Measurements from ENCODE around the gene SHBG. TPM values are rescaled to one million over a fixed set of nuclear protein-coding genes. Genes with fewer than 3 reads are reported as not detected.
"Not testable (repeated sequence)": the region's sequence is repeated elsewhere in the genome, so short reads cannot be mapped to it uniquely, and the experiment has no call there.

Gene SHBG
- total RNA-seq, 2 donors from 2014 or later = not detected

DNA sequence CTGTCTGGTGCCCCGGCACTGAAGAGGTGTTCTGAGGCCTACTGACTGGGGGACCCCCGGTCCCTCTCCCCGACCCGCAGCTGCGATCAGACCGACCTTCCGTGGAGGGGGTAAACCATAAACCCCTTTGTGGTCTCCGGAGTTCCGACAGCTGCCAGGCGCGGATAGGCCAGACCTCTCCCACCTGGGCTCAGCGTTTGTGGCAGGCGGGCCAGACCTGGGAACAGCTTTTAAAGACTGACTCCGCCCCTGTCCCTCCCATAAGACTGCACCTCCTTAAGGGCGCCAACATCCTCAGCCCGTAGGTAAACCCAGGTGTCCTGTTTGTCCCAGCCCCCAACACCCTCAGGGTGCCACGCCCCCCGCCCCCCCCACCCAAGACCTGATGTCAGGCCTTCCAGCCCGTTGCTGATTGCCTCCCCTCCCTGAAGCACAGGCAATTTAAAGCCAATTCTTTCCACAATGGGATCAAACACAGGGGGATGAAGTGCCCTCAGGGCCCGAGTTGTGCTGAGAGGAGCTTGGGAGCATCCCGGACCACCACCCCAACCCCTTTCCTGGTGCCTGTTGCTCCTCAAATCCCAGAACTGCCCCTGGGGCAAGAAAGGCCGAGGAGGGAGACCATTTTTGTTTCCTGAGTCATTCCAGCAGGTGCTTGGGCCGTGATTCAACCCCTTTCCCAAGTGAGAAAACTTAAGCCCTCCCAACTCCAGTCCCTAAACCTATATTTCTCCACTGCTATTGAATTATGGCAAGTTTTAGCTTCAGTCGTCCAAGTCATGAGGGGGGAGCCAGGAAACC, 39.8 kb upstream of the SHBG start, which contains the start of gene SOX15:
TSS of gene SOX15 (minus strand) at position 204 of the 801 bp plus-strand sequence. CDS start 418 bp downstream, outside the sequence.
- TF ChIP-seq, protein P1, sequence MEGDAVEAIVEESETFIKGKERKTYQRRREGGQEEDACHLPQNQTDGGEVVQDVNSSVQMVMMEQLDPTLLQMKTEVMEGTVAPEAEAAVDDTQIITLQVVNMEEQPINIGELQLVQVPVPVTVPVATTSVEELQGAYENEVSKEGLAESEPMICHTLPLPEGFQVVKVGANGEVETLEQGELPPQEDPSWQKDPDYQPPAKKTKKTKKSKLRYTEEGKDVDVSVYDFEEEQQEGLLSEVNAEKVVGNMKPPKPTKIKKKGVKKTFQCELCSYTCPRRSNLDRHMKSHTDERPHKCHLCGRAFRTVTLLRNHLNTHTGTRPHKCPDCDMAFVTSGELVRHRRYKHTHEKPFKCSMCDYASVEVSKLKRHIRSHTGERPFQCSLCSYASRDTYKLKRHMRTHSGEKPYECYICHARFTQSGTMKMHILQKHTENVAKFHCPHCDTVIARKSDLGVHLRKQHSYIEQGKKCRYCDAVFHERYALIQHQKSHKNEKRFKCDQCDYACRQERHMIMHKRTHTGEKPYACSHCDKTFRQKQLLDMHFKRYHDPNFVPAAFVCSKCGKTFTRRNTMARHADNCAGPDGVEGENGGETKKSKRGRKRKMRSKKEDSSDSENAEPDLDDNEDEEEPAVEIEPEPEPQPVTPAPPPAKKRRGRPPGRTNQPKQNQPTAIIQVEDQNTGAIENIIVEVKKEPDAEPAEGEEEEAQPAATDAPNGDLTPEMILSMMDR (IDR thresholded peaks at IDR 0.05) = no peak
- H3K27ac ChIP-seq = peak within 1 kb of the TSS; percentile 44 to 50
- peak within 1 kb of the TSS; percentile 75 for H3K4me3 ChIP-seq
- DNase-seq (ENCODE audit: low spot score) (no peak), ATAC-seq (ENCODE audit: insufficient number of reproducible peaks, low FRiP score, low read depth) (no peak)
- H3K27me3 ChIP-seq (replicated peaks; ENCODE audit: insufficient read depth) = no peaks in the 10 kb centered on the region
- H3K9me3 ChIP-seq = no peaks in the 10 kb centered on the region
- peaks cover 0 to 22% of the 10 kb centered on the region in 2 donors for H3K4me1 ChIP-seq (ENCODE audit: control insufficient read depth in 1 of 2, low read depth in 2 of 2)
- H3K36me3 ChIP-seq = peaks cover 34% of the 10 kb centered on the region

DNA sequence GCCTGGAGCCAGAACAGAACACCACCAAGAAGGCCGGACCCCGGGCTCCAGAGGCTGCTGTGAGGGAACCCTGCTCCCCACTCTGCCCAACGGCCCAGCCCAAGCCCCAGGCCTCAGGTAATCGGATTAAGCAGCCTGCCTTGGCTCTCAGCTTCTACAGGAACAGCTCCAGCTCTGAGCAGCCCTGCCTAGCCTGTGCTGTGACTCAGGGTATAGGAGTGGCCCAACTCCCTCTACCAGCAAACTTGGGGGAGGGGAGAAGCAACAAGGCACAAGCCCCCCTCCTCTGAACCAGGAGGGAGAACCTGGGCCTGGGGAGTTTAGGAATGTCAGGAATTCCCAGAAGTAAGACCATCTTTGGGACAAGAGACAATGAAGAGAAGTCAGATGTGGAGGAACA, 39.2 kb upstream of the SHBG start:
- H3K36me3 ChIP-seq = peaks cover 40% of the 10 kb centered on the region

DNA sequence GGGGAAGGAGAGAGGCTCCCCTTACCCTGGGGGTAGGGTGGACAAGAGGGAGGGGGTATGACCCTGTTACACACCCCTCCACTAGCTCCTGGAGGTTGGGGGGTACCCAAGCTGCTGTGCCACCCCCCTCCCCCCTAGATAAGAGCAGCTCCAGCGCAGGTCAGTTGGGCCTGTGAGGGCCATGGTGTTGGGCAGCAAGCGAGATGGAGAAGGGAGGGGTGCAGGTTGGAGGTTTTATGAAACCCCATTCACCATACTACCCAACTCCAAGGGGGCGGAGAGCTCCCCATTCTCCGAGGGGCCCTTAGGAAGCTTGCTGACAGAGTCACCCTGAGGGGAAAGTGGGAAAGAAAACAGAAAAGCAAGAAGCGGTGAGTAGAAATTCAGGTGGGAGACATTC, 38.3 kb upstream of the SHBG start:
- H3K27ac ChIP-seq = no peak overlapping the region
- no peak for DNase-seq (ENCODE audit: low spot score)
- no peaks in the 10 kb centered on the region for H3K27me3 ChIP-seq (replicated peaks; ENCODE audit: insufficient read depth)
- TF ChIP-seq, protein P1 (IDR thresholded peaks at IDR 0.05) = no peak
- H3K9me3 ChIP-seq = no peaks in the 10 kb centered on the region
- no peak overlapping the region for H3K4me3 ChIP-seq
- no peak for ATAC-seq (ENCODE audit: insufficient number of reproducible peaks, low FRiP score, low read depth)
- H3K4me1 ChIP-seq (ENCODE audit: control insufficient read depth in 1 of 2, low read depth in 2 of 2) = peaks cover 0 to 22% of the 10 kb centered on the region in 2 donors
- H3K36me3 ChIP-seq = peaks cover 49% of the 10 kb centered on the region

More for the DNA sequence above, 39.2 kb upstream of the SHBG start:
- Histone ChIP-seq H3K4me1 (ENCODE audit: control insufficient read depth in 1 of 2, low read depth in 2 of 2) (peaks cover 0 to 22% of the 10 kb centered on the region in 2 donors), H3K27me3 (replicated peaks; ENCODE audit: insufficient read depth) (no peaks in the 10 kb centered on the region), H3K4me3 (no peak overlapping the region), H3K27ac (no peak overlapping the region), H3K9me3 (no peaks in the 10 kb centered on the region)
- DNase-seq (ENCODE audit: low spot score) = no peak
- no peak for ATAC-seq (ENCODE audit: insufficient number of reproducible peaks, low FRiP score, low read depth)
- TF ChIP-seq, protein P1 (IDR thresholded peaks at IDR 0.05) = no peak

DNA sequence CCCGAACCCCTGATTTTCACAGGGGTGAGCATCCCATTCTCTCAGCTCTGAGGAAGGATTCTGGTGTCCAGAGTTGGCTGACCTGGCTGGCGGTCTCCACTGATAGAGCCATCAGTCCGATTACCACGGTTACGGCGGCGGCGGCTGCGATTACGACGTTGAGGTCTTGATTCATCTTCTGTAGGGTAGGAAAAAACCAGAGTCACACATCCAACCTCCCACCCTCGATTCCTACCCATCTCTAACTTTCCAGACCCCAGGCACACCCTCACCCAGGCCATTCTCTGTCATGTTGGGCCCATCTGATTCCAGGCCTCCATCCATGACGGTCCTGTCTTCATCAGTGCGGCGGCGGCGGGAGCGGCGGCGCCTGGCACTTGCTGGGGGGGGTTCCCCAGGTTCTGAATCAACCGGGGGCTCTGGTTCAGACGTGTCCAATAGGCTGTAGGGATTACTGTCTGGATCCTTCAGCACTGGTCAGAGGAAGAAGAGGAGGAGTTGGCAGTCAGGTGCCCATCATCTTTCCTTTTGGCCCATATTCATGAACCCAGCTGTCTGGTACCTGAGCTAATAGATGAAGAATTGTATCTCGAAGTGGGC, 37.4 kb upstream of the SHBG start:
- Histone ChIP-seq H3K4me1 (ENCODE audit: control insufficient read depth in 1 of 2, low read depth in 2 of 2) (peaks cover 0 to 22% of the 10 kb centered on the region in 2 donors), H3K4me3 (no peak overlapping the region), H3K27ac (no peak overlapping the region), H3K36me3 (peaks cover 58% of the 10 kb centered on the region), H3K27me3 (replicated peaks; ENCODE audit: insufficient read depth) (no peaks in the 10 kb centered on the region), H3K9me3 (no peaks in the 10 kb centered on the region)
- no peak for ATAC-seq (ENCODE audit: insufficient number of reproducible peaks, low FRiP score, low read depth)
- TF ChIP-seq, protein P1 (IDR thresholded peaks at IDR 0.05) = no peak
- DNase-seq (ENCODE audit: low spot score) = no peak

DNA sequence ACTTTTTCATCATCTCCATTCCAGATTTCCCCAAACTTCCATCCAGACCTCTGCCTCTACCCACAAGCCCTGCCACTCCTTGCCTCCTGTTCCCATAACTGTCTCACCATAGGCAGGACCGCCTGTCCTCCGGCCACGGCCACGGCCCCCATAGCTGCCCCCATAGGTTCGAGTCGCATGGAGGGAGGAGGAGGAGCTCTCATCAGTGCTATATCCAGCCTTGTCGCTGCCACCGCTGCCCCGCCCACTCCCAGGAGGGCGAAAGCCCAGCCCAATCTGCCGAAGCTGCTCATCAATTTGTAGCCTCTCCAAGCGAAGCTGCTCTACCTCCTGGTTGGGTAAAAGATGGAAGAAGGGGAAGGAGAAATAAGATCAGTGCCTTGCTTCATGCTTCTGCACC, 36.6 kb upstream of the SHBG start:
- ATAC-seq (ENCODE audit: insufficient number of reproducible peaks, low FRiP score, low read depth) (no peak), DNase-seq (ENCODE audit: low spot score) (no peak)
- Histone ChIP-seq H3K27me3 (replicated peaks; ENCODE audit: insufficient read depth) (no peaks in the 10 kb centered on the region), H3K27ac (no peak overlapping the region), H3K36me3 (peaks cover 59% of the 10 kb centered on the region), H3K9me3 (no peaks in the 10 kb centered on the region), H3K4me1 (ENCODE audit: control insufficient read depth in 1 of 2, low read depth in 2 of 2) (peaks cover 0 to 15% of the 10 kb centered on the region in 2 donors), H3K4me3 (no peak overlapping the region)
- TF ChIP-seq, protein P1 (IDR thresholded peaks at IDR 0.05) = no peak

DNA sequence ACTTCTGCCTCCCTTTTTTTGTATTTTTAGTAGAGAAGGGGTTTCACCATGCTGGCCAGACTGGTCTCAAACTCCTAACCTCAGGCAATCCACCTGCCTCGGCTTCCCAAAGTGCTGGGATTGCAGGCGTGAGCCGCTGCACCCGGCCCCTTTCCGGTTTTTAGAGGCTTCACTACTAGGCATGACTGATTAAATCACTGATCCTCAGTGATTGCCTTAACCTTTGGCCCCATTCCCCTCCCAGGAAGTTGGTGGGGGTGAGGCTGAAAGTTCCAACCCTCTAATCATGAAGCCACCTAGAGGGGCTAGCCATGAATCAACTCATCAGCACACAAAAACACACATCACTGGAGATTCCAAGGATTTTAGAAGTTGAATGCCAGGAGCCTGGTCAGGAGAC, 32.4 kb upstream of the SHBG start:
- not testable (repeated sequence) for H3K9me3 ChIP-seq; ATAC-seq (ENCODE audit: insufficient number of reproducible peaks, low FRiP score, low read depth); H3K27ac ChIP-seq; H3K27me3 ChIP-seq (replicated peaks; ENCODE audit: insufficient read depth); DNase-seq (ENCODE audit: low spot score); H3K4me3 ChIP-seq; H3K4me1 ChIP-seq (ENCODE audit: control insufficient read depth in 1 of 2, low read depth in 2 of 2)
- peaks cover 88% of the 10 kb centered on the region for H3K36me3 ChIP-seq

Measured in thoracic aorta (tissue), 2 donors.